ENCODE results near the gene GLO1.
"Not testable (repeated sequence)": the region's sequence is repeated elsewhere in the genome, so short reads cannot be mapped to it uniquely, and the experiment has no call there.

The GLO1 gene

GRCh38 chr6:38705924-38706323 is 3.0 kb upstream of the GLO1 start:
- DNase-seq (ENCODE audit: low spot score), result no peak

GRCh38 chr6:38703949-38704590 is 1.1 kb upstream of the GLO1 start:
- no peak for DNase-seq (ENCODE audit: low spot score)

GRCh38 chr6:38701551-38701950 is 1.4 kb downstream of the GLO1 start:
- DNase-seq (ENCODE audit: low spot score), result no peak

GRCh38 chr6:38699702-38700101 is 3.2 kb downstream of the GLO1 start:
- not testable (repeated sequence) for DNase-seq (ENCODE audit: low spot score)

- no peak for DNase-seq (ENCODE audit: low spot score)
Measured at GRCh38 chr6:38697846-38698245, 5.1 kb downstream of the GLO1 start.

GRCh38 chr6:38696345-38696744 is 6.6 kb downstream of the GLO1 start:
- no peak for DNase-seq (ENCODE audit: low spot score)

- no peak for DNase-seq (ENCODE audit: low spot score)
Measured at GRCh38 chr6:38695933-38696332, 7.0 kb downstream of the GLO1 start.

DNA sequence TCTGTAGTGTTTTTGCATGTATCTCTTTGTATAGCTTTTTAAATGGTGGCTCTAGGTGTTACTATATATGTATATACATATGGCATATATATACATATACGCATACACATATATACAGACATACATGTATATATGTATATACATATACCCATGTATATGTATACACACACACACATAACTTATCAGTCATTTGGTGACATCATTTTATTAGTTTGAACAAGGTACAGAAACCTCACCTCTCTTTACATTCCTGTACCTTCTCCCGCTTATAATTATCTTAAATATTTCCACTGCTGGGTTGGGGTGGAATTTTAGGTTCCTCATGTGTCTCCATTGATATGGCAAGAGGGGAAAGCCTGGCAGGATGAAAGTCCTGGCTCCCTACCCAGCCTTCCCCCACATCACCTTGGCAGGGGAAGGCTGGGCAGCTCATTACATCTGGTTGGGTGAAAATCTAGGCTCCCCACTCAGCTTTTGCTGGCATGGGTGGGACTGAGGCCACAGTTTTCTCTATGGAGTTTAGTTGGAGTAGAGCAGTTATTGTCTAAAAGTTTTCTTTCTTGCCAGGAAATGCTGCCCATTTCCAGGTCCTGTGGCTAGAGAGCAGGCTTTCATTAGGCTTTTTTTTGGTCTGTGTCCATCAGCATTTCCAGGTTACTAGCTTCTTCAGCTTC is 7.6 kb downstream of the GLO1 start:
- DNase-seq (ENCODE audit: low spot score), result no peak

DNA sequence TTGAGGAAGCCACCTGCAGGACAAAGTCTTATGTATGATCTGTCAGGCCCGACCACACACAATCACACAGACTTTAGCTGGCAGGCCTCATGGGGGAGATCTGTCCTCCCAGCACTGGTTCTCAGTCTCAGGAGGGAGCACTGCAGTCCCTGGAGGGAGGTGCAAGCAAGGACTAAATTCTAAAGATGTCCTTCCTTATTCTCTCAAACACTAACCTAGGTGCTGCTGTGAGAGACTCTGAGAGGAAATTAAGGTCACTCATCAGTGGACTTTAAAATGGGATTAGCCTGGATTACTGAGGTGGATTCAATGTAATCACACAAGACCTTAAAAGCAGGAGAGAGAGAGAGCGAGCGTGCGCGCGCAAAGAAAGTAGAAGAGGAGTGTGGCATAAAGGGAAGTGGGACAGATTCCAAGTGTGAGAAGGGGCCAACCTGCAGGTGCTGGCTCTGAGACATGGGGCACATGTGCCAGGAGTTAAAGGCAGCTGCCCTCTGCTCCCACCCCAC is 14.3 kb downstream of the GLO1 start:
- no peak for DNase-seq (ENCODE audit: low spot score)

DNA sequence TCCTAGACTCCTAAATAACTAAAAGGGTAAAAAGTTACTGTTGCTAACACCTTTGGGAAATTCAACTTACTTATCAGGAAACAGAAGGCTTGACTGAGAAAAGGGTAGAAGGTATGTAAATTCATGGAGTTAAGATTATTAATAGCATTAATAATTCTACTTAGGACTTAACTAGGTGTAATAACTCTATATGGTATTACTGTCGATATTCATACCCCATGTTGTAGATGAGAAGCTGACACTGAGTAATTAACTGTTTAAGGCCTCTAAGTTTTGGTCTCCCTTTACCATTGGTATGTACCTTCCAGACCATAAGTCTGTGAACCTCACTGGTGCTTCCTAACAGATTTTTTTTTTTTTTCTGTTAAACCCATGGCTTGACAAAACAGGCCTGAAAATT is 15.4 kb downstream of the GLO1 start:
- no peak for DNase-seq (ENCODE audit: low spot score)

GRCh38 chr6:38687043-38687353 is 15.9 kb downstream of the GLO1 start:
- no peak for DNase-seq (ENCODE audit: low spot score)

DNA sequence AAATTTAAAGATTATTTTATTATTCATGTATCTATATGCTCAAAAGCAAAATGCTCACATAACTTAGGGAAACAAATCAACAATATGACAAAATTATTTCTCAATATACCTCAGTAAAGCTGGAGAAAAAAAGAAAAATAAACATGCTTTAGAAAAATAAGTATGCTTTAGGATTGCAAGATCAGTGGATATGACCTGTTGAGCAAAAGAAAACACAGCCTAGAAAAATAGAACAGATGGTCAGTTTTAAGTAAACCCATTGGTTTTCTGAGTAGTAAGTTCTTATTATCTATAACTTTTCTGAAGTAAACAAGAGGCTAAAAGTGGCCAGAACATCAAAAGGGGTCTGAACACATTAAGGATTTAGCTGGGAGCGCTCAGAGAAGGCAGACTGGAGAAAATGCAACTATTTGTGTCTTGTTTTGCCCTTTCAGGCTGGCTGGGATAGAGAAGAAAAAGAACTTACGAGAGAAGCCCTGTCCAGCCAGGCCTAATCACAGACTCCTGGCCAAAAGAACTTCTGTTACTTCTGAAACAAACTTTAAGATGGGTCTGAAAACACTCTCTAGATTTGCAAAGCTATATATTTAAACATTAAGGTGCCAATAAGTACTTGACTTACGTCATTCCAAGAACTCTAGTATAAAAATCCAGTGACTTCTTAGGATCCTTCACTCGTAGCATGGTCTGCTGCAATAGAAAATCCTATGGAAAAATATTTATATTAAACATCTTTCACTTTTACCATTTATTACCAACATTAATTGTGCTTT is 16.5 kb downstream of the GLO1 start:
- no peak for DNase-seq (ENCODE audit: low spot score)

- no peak for DNase-seq (ENCODE audit: low spot score)
Measured at GRCh38 chr6:38684904-38685303, 18.0 kb downstream of the GLO1 start.

GRCh38 chr6:38684237-38684636 is 18.7 kb downstream of the GLO1 start:
- no peak for DNase-seq (ENCODE audit: low spot score)

DNA sequence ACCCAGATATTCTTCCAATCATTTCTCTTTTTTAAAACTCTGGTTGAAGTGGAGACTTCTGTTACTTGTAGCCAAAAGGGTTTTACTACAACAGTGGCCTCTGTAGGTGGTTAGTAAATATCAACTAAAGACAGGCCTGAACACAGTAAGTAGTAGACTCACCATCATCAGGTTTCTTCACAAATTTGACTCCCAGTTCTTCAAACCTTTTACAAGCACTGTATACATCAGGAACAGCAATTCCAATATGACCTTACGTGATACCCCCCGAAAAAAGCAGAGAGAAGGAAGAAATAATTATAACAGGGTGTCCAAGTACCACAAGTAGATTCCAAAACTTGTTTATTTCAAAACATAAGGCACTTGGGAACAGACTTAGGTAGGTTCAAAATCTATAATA is 21.1 kb downstream of the GLO1 start:
- DNase-seq (ENCODE audit: low spot score), result no peak

GRCh38 chr6:38679668-38680067 is 23.3 kb downstream of the GLO1 start:
- DNase-seq (ENCODE audit: low spot score), result no peak

GRCh38 chr6:38678178-38678760 is 24.7 kb downstream of the GLO1 start:
- DNase-seq (ENCODE audit: low spot score), result no peak

DNA sequence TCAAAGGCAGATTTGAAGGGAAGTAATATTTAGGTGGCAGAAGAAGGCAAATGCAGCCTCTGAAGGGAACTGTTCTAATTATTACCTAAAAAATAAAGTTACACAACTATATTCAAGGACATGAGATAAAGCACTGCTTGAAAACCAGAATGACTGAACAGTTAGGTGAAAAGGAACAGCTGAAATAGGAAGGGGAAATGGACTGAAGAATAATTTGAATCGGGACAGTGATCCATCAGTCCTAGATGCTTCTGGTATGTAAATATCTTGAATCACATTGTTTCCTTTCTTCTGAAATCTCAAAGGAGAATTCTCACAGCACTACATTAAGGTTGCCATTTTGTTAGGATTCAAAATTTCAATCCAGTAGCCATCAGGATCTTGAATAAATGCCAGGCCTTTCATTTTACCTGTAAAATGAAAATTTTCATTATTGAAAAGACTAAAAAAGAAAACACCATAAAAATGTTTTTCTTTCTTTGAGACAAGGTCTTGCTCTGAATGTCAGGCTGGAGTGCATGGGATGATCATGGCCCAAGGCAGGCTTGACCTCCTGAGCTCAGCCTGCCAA is 25.9 kb downstream of the GLO1 start:
- no peak for DNase-seq (ENCODE audit: low spot score)

DNA sequence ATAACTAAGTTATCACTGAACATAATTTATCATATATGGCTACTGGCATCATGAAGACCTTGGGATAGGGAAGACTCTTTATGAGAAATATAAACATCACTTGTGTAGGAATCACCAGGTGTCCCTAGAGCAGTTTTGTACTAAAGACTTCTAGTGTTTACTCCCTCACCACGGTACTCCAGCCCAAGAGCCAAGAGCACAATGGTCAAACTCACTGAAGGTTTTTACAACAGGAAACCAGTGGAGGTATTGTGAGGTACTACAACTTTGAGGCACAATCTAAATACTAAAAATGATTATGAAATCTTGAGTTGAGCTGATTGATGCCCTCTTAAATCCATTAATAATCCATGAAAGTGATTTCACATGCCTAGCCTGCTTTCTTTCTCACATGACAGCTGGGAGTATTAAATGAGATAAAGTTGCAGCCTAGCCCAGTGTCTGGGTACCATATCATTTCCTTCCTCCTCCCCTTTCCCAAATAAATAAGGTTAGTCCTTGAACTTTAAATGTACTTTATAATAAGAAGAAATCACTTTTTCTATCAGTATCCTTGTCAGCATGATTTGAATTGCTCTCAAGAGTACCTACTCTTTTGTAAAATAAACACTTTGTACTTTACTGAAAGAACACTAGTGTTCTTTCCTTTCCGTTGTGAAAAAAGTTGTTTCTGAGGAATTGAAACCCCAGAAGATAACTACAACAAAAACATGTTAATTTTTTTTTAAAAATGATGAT is 26.5 kb downstream of the GLO1 start:
- no peak for DNase-seq (ENCODE audit: low spot score)

DNA sequence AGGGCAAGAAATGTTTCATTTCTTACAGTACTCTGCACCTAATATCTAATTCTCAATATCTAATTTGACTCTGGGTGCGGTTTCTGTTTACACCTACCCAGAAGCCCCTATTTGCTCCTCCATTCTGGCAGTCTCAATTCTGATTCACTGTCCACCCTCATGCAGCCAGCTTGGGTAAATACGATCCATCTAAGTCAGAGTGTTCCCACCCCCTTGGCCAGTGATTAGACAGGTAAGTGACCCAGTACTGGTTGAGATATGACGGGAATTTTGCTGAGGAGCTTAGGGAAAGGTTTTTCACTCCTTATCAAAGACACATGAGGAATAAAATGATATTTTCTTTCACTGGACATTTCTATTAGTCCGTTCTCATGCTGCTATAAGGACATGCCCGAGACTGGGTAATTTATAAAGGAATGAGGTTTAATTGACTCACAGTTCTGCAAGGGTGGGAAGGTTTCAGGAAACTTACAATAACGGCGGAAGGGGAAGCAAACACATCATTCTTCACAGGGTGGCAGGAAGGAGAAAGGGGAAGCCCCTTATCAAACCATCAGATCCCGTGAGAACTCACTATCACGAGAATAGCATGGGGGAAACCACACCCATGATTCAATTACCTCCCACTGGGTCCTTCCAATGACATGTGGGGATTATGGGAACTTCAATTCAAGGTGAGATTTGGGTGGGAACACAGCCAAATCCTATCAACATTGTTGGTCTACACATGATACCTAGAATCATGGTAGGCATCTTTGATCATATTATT is 29.4 kb downstream of the GLO1 start:
- no peak for DNase-seq (ENCODE audit: low spot score)

DNA sequence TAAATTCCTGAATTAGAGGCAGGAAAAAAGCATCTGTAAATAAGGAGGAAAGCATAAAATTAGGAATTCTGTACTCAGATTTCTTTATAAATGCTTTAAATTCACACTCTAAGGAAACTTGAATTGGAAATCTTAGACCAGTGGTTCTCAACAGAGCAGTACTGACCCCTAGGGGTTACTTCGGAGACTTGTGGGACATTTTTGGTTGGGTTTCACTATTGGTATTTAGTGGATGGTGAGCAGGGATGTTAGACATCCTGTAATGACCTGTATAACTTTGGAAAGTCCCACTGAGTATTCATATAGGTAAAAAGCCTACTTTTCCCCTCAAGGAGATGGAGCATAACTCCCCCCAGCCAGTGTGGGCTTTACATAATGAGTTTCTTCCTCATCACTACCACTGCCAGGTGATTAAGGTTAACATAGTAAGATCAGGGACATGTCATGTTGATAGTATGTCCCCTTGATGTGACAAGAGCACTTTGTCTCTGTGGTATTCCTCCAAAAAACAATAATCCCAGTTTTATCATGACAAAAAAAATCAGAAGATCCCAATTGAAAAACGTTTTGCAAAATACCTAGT is 31.0 kb downstream of the GLO1 start:
- DNase-seq (ENCODE audit: low spot score), result peak; percentile 41

Data from LoVo (cell line).